Ureter (tissue), 1 donor: Measurements from ENCODE around the gene BEGAIN. TPM values are rescaled to one million over a fixed set of nuclear protein-coding genes. Genes with fewer than 3 reads are reported as not detected.

Experiments used
- DNase-seq: peaks from one replicate; pipeline ENCODE4 v3.0.0-alpha.2; 2020; ENCODE audit warnings: low spot score
- total RNA-seq: library from RNA; stranded (reverse); gene quantifications from one replicate; pipeline ENCODE4 v1.2.4, GENCODE V29; 2023
- donor health status: DM: yes; HTN: yes; CAD: no.

Gene BEGAIN
- total RNA-seq, 1 donor from 2014 or later, result 4.2 TPM

DNA sequence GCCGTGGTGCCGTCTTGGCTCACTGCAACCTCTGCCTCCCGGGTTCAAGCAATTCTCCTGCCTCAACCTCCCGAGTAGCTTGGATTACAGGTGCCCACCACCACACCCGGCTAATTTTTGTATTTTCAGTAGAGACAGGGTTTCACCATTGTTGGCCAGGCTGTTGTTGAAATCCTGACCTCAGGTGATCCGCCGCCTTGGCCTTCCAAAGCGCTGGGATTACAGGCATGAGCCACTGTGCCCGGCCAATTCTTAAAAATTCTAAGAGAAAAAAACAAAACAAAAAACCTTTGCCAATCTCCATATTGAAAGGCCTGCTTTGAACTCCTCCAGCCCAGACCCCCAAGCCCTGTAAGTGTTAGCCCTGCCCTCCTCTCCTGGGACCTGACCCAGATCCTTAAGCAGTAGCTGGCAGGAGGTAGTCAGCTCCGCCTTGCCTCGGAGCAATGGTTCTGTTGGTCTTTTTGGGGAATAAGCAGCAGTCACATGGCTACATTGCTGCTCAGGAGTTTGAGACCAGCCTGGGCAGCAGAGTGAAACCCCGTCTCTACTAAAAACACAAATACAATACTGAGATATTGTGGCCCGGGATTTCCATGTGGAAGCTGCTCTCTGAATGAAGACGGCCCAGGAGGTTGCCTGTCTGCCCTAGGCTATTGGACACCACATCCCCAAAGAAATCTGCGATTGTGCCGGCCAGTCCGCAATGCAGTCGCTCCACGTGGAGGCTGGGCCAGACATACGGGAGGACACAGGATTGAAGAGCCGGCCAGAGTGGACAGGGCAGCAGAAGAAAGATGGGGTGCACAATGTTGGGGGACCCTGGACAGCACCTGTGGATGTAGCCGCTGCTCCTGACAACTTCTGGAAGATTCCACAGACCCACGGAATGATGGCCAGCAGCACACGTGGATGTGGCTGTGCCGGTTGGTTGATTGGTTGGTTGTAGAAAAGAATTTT, 28.8 kb upstream of the BEGAIN start:
- DNase-seq, result no peak

DNA sequence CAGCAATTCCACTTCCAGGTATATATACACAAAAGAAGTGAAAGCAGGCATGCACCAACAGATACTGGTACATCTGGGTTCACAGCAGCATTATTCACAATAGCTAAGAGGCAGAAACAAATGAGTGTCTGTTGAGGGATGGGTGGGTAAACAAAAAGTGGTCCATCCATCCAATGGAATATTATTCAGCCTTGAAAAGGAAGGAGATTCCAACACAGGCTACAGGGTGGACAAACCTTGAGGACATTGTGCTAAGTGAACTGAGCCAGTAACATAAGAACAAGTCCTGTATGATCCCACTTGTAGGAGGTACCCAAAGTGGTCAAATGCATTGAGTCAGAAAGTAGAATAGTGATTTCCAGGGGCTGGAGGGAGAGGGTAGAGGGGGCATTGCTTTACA, 27.6 kb upstream of the BEGAIN start:
- DNase-seq, result no peak

DNA sequence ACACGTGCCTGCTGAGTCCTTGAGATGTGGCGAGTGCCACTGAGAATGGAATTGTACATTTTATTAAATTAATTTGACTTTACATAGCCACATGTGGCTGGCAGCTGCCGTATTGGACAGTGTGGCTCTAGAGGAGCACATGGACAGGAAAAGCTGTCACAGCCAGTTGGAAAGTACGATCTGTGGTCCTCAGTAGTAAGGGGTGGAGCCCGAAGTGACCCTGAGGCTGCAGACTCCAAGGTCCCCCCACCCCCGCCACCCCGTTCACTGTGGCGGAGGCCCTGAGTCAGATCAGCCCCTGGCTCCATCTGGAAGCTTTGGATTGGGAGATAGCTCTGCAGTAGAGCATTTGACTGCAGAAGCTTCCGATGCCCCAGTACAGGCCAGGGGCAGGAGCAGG, 25.8 kb upstream of the BEGAIN start:
- DNase-seq, result no peak

DNA sequence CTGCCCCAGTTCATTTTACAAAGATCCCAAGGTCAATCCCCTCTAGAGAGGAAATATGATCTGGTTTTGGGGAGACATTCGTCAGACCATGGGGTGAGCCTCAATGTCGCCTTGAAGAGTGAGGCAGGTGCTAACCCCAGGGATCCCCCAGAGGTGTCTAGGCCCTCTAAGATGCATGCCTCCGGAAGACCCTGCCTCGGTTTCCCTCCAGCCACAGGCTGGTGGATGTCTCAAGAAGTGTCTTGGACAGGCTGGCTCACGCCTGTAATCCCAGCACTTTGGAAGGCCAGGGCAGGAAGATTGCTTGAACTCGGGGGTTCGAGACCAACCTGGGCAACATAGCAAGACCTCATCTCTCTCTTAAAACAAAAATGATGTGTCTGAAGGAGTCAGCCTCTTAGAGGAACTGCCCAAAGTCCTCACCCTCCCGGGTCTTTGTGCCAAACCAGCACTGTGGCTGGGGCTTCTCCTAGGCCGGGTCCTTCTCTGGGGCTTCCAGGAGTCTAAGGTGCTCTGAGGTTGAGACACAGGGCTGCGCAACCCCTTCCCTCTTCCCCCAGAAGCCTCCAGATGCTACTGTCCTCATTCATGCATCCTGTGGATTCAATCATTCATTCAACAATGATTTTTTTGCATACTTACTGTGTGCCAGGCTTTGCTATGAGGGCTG, 24.7 kb upstream of the BEGAIN start:
- DNase-seq, result no peak

DNA sequence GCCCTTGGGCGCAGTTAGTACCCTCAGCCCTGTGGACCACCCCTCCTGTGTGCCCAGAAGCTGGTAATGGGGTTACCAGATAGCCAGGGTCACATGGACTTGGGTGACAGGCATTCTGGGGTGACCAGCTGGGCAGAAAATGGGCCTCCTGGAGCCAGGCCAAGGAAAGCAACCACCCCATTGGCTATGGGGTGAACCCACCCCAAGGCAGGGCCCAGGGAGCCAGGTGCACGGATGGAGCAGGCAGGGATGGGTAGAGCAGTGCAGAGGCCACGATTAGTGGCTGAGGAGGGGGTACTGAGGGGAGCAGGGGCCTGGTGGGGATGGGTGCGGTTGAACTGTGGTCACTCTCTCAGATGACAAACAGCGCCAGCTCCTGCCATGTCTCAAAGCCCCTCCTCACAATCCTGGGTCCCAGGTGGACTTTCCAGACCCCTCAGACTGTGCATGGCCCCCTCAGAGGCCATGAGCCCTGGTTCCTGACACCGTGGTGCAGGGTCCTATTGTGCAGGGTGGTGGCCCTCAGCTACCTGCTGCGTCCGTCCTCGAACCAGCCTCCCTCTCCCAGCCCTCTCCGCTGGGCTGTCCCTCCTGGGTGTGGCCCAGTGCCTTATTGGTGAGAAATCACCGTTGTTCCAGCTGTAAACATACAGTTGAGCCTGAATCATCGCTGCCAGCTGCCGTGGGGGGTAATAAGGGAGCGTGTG, 23.4 kb upstream of the BEGAIN start:
- no peak for DNase-seq

DNA sequence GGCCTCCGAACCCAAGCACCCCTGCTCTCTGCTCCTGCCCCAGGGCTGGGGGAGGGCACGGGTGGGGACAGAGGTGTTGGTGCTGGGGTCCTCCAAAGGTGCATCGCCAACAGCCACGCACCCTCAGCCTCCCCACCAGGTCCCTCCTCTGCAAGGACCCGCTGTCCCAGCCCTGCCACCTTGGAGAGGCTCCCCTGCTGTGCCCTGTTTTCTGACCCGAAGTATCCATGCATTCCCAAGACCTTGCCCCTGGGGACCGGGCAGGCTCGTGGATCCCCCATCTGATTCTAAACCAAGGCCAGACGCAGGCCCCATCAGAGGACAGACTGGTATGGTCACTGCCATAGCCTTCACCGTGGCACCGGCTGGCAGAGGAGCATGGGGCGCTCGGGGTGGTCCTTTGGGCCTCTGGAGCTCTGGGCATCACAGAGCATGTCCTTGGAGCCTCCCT, 22.7 kb upstream of the BEGAIN start:
- DNase-seq, result no peak

DNA sequence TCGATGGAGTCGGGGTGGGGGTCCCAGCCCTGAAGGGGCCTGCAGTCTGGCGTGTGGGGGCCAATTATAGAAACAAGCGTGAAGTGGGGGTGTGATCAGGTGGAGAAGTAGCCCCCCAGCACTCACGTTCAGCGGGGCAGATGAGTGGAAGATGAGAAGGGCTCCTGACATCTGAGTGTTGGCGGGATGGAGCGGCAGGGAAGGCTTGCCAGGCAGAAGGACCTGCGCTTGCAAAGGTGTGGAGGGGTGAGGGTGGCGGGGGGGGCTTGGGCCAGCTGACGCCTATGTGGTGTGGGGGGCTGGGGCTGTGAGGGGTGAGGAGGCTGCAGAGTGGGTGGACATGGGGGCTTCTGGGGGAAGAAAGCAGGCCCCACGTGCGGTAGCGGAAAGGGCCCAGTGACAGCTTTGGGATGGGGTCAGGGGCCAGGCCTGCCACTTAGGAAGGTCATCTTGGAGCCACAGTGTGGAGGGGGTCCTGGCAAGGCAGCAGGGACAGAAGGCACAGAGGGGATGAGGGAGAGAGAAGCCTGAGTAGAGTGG, 22.2 kb upstream of the BEGAIN start:
- DNase-seq, result no peak

DNA sequence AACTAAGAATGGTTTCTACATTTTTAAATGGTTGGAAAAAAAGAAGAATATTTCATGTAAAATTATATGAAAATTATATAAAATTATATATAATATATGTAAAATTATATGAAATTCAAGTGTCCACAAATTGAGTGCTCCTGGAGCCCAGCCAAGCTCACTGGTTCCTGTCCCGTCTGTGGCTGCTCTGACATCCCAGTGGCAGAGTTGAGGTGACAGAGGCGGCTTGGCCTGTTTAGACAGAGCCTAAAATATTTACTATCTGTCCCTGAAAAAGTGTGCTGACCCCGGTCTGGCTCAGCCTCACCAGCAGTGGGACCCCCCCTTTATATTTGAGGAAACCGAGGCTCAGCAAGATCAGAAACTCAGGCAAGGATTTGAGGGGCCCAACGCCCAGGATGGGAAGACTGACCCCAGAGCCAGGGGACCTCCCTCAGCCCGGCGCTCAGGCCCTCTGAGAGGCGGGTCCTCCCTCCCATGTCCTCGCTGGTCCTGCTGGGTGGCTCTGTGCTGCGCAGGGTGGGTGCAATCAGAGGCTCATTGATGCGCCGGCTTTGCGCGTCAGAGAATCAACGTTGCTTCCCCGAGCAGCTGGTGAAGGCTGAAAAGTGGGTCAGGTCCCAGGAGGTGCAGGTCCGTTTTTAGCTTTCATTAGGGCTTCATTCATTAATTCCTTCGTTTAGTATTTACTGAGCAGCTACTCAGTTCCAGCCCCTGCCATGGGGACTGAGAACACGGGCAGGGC, 21.5 kb upstream of the BEGAIN start:
- no peak for DNase-seq

DNA sequence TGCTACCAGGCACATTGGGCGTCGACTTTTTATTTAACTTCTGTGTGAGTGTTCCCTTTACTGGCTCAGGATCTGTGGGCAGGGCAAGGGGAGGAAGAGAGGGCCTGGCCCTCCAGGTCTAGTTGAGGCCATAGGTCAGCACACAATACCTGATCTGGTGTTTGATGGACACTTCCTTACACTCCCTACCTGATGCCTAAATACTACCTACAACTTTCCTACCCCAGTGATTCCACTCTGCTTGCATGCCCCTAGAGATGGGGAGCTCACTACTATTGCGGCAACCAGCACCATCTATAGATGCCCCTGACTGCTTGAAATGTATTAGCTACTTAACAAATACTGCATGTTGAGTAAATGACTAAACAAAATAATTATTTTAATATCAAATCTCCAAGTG, 20.8 kb upstream of the BEGAIN start:
- no peak for DNase-seq

DNA sequence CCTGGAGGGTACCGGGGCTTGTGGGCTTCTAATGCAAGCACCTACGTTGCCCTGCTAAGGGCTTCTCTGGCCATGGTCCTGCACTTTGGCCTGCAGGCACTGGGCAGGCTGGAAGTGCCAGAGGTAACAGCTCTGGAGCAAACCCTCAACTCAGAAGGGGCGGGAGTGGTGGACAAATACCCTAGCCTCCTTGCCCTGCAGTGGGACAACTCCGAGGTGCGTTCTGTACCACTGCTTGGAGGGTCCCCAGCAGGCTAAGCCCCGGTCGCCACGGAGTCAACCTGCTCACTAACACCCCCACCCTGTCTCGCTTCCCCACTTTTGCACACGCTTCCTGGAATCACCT, 20.4 kb upstream of the BEGAIN start:
- no peak for DNase-seq

DNA sequence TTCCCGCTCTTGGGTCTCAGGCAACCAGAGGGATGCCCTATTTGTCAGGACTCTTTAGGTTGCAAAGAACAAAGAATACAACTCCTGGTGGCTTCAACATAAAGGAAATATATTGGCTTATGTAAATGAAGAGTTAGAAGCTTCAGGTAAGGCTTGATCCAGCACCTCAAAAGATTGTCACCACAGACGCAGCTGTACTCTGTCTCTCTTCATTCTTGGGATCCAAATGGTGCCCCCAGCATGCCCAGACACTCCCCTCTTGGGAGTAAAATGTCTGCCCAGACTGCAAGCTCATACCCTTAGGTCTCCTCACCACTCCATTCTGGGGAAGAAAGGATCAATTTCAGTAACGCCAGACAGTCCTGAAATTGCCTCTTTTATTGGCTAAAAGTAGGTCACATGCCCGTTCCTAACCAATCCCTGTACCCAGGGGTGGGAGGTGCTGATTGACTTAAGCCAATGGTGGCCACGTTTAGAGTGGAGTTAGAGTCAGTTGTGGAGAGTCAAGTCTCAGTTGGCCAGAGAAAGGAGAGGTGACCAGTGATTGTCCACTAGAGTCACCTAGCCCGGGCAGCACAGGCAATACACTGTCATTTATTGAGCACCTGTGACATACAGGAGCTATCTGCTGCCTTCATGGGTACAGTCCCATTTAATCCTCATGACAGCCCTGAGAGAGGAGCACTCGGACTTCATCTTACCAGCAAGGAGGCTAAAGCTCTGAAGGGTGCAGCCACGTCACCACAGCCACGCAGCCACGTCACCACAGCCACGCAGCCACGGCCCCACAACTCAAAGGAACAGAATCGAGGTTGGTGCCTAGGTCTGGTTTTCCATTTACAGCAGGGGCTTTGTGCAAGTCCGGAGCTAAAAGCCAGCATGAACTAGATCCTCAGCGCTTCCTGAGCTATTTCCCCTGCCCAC, 19.7 kb upstream of the BEGAIN start:
- DNase-seq, result no peak

DNA sequence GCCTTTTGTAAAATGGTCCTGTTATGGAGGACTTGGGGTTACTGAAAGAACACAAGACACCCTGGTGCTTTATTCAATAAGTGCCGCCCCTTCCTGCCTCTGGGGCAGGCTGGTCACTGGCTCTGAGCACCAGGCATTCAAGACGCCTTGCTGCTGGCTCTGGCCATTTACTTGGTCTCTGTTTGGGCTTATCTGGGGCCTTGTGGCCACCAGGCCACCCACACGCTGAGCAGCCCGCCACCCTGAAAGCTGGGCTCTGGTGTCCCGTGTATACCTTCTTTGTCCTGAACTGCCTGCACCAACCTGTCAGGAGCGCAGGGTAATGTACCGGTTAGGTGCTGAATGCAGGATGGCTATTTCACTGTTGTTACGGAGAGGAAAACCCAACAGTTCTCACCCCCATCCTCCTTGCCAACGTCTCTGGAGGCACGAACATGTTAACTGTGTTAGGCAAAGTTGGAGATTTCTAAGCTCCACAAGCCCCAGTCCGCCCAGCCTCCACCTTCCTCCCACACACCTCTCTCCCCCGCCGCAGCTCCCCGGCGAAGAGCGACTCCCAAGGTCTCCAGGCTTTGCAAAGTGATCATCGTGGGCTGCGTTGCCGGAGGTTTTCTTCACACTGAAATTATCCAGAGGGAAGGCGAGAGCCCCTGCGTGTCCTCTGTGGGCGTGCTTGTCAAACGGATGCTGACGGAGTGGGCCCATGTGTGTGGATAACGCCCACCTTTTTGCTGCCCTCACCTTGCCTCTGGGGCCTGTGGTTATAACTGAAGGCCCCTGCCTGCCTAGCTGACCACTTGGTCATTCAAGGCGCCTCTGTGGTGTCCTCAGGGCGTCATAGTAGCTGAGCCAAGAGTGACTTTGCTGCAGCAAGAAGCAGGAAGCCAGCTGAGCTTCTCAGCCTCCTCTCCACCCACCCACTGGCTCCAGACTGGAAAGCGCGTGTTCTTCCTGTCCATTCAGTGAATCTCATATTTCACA, 18.8 kb upstream of the BEGAIN start:
- DNase-seq, result no peak

DNA sequence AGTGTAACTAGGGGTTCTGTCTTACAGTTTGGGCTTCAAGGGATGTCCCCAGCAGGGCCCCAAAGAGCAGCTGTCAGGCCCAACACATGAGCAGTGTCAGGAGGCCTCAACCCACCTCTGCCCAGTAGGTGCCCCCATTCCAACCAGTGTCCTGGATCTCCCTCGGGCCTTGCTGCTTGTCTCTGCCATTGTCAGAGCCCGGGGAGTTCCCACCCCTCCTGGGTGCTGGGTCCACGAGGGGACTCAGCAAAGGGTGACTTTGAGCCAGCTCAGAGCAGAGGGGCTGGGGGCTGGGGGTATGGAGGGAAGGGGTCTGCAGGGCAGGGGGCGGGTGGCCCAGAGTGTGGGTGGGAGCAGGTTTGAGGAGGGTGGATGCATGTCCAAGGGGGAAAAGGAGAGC, 18.0 kb upstream of the BEGAIN start:
- no peak for DNase-seq

DNA sequence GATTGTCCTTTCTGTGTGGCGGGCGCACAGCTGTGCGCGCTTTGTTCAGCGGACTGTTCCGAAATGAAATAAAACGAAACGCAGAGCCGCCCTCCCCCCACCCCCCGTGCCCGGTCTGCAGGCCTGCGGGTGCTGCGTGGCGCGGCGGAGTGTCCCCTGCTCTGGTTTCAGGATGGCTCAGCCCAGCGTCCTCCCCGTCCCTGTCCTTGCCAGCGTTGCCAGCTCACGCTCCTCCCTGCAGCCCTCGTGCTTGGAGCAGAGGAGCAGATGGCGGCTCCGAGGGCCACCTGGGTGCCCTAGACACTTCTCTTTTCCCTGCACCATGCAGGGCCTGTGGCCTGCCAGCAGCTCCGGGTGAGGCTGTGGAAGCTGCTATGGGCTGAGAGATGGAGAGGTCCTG, 17.5 kb upstream of the BEGAIN start:
- no peak for DNase-seq

DNA sequence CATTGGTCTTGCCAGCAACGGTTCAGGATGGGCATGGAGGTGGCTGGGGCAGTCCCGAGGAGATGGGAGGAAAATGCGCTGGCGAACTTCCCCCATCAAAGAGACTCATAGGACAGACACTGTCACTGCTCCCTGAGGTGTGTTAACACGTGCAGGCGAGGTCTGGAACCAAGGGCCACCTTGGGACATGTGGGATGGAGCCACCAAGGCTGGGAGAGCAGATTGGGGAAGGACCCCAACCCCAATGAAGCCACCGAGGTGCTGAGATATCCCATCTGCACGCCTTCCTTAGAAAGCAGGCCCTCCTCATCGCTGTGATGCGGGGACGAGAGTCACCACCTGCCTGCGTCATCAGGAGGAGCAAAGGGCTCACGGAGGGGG, 16.9 kb upstream of the BEGAIN start:
- no peak for DNase-seq

DNA sequence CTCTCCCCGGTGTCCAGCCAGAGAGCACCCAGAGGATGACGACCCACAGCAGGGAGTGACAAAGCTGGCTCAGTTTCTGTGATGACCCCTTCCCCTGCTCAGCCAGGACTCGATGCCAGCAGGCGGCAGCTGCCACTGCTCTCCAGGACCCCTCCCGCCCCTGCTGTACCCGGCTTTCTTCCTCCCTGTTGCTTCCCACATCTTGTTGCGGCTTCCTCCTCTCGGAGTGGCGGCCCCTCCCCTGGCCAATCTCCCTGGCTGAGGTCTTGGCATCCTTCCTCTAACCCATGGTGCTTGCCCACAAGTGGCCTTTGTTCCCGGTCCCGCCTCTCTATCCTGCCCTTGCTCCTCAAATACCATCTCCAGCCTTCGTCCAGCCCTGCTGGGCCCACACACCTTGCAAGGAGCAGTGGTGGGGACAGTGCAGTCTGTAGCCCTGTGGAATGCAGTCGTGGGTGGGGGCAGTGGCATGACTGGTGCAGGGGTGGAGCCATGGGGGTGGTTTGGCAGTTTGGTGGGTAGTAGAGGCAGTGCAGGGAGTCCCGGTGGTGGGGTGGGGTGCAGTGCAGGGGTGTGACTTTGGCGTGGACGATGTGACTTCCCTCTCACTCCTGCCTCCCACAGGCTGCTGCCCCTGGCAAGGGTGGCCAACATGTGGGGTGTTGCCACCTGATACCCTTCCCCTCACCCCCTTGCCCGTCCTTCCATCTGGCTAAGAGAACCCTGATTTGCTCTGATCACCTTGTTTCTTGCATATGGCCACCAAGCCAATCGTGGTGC, 16.3 kb upstream of the BEGAIN start:
- no peak for DNase-seq

DNA sequence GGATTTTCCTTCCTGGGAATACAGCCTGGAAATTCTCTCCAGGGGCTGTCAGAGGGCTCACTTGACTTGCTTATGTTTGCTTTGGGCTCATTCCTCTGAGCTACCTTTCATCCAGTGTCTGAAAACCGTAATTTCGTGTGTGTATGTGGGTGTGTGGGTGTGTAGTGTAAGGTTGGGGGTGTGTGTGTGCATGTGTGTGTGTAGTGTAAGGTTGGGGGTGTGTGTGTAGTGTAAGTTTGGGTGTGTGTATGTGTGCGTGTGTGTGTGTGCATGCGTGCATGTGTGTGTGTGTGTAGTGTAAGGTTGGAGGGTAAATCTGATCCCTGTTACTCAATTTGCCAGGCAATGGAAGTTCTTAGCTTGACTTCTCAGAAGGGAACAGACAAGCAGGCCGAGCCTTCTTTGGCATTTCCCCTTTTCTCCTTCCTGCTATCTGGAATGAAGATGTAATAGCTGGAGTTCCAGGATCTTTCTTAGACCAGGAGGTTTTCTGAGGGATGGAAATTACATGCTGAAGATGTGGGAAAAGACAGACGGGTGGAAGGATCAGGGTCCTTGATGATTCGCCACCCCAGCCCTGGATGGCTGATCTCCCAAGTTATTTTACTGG, 15.5 kb upstream of the BEGAIN start:
- DNase-seq, result no peak

DNA sequence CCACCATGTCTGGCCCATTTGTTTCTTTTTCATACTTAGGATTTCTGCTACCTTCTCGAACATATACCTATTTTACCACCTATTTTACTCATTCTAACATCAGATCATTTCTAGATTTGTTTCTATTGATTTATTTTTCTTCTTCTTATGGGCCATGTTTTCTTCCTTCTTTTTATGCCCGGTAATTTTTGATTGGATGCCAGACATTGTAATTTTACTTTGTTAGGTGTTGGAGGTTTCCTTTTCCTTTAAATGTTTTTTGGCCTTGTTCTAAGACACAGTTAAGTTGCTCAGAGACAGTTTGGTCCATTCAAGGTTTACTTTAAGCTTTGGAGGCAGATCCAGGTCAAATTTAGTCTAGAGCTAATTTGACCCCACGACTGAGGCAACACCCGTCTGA, 14.7 kb upstream of the BEGAIN start:
- DNase-seq, result no peak
